WTC11 (cell line): ENCODE results near the gene LRIF1. TPM values are rescaled to one million over a fixed set of nuclear protein-coding genes. Genes with fewer than 3 reads are reported as not detected.

Experiments
- ATAC-seq: fragments of 200-7000 bp; cut with Tn5 transposase; 2 replicates; pipeline ENCODE4 v1.10.0; 2021; ENCODE audit warnings: mild to moderate bottlenecking, moderate library complexity
- CTCF ChIA-PET: fragments of 300-600 bp; sonication (Branson Sonifier 250); formaldehyde crosslinking; loops from one replicate; lab custom pipeline; 2021; ENCODE audit warnings: antibody characterized with exemption; lab: Charles Lee
- POLR2A ChIA-PET: fragments of 350-600 bp; sonication (Branson Sonifier 250); formaldehyde crosslinking; loops from one replicate; lab custom pipeline; 2021; ENCODE audit warnings: antibody characterized with exemption; lab: Charles Lee
- DNase-seq: peaks from one replicate; pipeline ENCODE4 v3.0.0; 2021; ENCODE audit warnings: low spot score
- H3K27ac Mint-ChIP-seq: 2 replicates; pipeline ENCODE4 v1.8.0; 2021; ENCODE audit warnings: mixed read lengths
- H3K27me3 Mint-ChIP-seq: 2 replicates; pipeline ENCODE4 v1.8.0; 2021; ENCODE audit warnings: low read depth, mild to moderate bottlenecking, moderate library complexity, mixed read lengths
- H3K36me3 Mint-ChIP-seq: 2 replicates; pipeline ENCODE4 v1.8.0; 2021; ENCODE audit warnings: mixed read lengths
- H3K4me1 Mint-ChIP-seq: 2 replicates; pipeline ENCODE4 v1.8.0; 2022; ENCODE audit warnings: mixed read lengths
- H3K4me3 Mint-ChIP-seq: 2 replicates; pipeline ENCODE4 v1.8.0; 2021; ENCODE audit warnings: mild to moderate bottlenecking, moderate library complexity, mixed read lengths
- H3K9me3 Mint-ChIP-seq: 2 replicates; pipeline ENCODE4 v1.8.0; 2021; ENCODE audit warnings: mixed read lengths
- ATF2 ChIP-seq: sonication (generic); formaldehyde crosslinking; IDR thresholded peaks from 2 replicates; pipeline ENCODE4 v1.8.1; 2022; ENCODE audit warnings: low read depth, missing genetic modification reagents, borderline replicate concordance
- ATF6 ChIP-seq: sonication (generic); formaldehyde crosslinking; IDR thresholded peaks from 2 replicates; pipeline ENCODE4 v1.8.1; 2023; ENCODE audit warnings: mild to moderate bottlenecking, missing genetic modification reagents
- CREB1 ChIP-seq: sonication (generic); formaldehyde crosslinking; IDR thresholded peaks from 2 replicates; pipeline ENCODE4 v1.8.0; 2023; ENCODE audit warnings: mild to moderate bottlenecking, missing genetic modification reagents
- CREM ChIP-seq: sonication (generic); formaldehyde crosslinking; IDR thresholded peaks from 2 replicates; pipeline ENCODE4 v1.8.1; 2022; ENCODE audit warnings: mild to moderate bottlenecking, missing genetic modification reagents, moderate library complexity
- E2F5 ChIP-seq: sonication (generic); formaldehyde crosslinking; IDR thresholded peaks from 2 replicates; pipeline ENCODE4 v1.8.1; 2022; ENCODE audit warnings: mild to moderate bottlenecking, moderate library complexity, missing genetic modification reagents
- JUN ChIP-seq: sonication (generic); formaldehyde crosslinking; IDR thresholded peaks from 2 replicates; pipeline ENCODE4 v1.8.0; 2023; ENCODE audit warnings: mild to moderate bottlenecking, missing genetic modification reagents
- KAT7 ChIP-seq: sonication (generic); formaldehyde crosslinking; IDR thresholded peaks from 2 replicates; pipeline ENCODE4 v1.8.1; 2023; ENCODE audit warnings: missing genetic modification reagents, mild to moderate bottlenecking, borderline replicate concordance
- MXD4 ChIP-seq: fragments of 250-450 bp; sonication (Bioruptor Pico); IDR thresholded peaks from 2 replicates; pipeline ENCODE4 v1.8.0; 2021; ENCODE audit warnings: mild to moderate bottlenecking, moderate library complexity, borderline replicate concordance
- NFATC4 ChIP-seq: fragments of 250-450 bp; sonication (Bioruptor Pico); IDR thresholded peaks from 2 replicates; pipeline ENCODE4 v1.9.0; 2021; ENCODE audit warnings: mild to moderate bottlenecking
- SMAD4 ChIP-seq: sonication (generic); formaldehyde crosslinking; IDR thresholded peaks from 2 replicates; pipeline ENCODE4 v1.8.0; 2022; ENCODE audit warnings: mild to moderate bottlenecking, missing genetic modification reagents
- TCF7 ChIP-seq: sonication (generic); formaldehyde crosslinking; IDR thresholded peaks from 2 replicates; pipeline ENCODE4 v1.8.0; 2022; ENCODE audit warnings: mild to moderate bottlenecking, low read depth, missing genetic modification reagents, moderate library complexity
- TEAD1 ChIP-seq: sonication (generic); formaldehyde crosslinking; IDR thresholded peaks from 2 replicates; pipeline ENCODE4 v1.8.0; 2022; ENCODE audit warnings: mild to moderate bottlenecking, missing genetic modification reagents
- USF1 ChIP-seq: sonication (generic); formaldehyde crosslinking; IDR thresholded peaks from 2 replicates; pipeline ENCODE4 v1.8.0; 2022; ENCODE audit warnings: mild to moderate bottlenecking, missing genetic modification reagents
- USF2 ChIP-seq: sonication (generic); formaldehyde crosslinking; IDR thresholded peaks from 2 replicates; pipeline ENCODE4 v1.8.1; 2023; ENCODE audit warnings: mild to moderate bottlenecking, missing genetic modification reagents, moderate library complexity
- ZNF232 ChIP-seq: sonication (generic); formaldehyde crosslinking; IDR thresholded peaks from 2 replicates; pipeline ENCODE4 v1.8.0; 2022; ENCODE audit warnings: mild to moderate bottlenecking, missing genetic modification reagents
- ZNF416 ChIP-seq: fragments of 250-450 bp; sonication (Bioruptor Pico); IDR thresholded peaks from 2 replicates; pipeline ENCODE4 v1.9.0; 2021; ENCODE audit warnings: mild to moderate bottlenecking, inconsistent platforms
- ZNF532 ChIP-seq: fragments of 250-450 bp; sonication (Bioruptor Pico); IDR thresholded peaks from 2 replicates; pipeline ENCODE4 v1.9.0; 2021; ENCODE audit warnings: mild to moderate bottlenecking, borderline replicate concordance
- total RNA-seq: library from RNA; stranded (reverse); gene quantifications from 3 replicates; pipeline ENCODE4 v1.2.3, GENCODE V29; 2021

The LRIF1 gene
- total RNA-seq, 1 experiment from 2014 or later, result 17.2 TPM

GRCh38 chr1:110903853-110904500 is 59.7 kb downstream of the LRIF1 start:
- TF ChIP-seq ATF6 (CRISPR knock-in tag) (no peak), MXD4 (CRISPR knock-in tag) (no peak), SMAD4 (CRISPR knock-in tag) (no peak)
- H3K36me3 Mint-ChIP-seq, result no peaks in the 10 kb centered on the region
- H3K27ac Mint-ChIP-seq, result no peak overlapping the region
- POLR2A ChIA-PET, result no interaction called here
- no peaks in the 10 kb centered on the region for H3K27me3 Mint-ChIP-seq
- H3K4me3 Mint-ChIP-seq, result no peak overlapping the region
- H3K9me3 Mint-ChIP-seq, result no peaks in the 10 kb centered on the region
- no peak for ATAC-seq
- H3K4me1 Mint-ChIP-seq, result no peaks in the 10 kb centered on the region
- CTCF ChIA-PET, result no interaction called here
- no peak for DNase-seq

- no peak for TF ChIP-seq USF1 (CRISPR knock-in tag)
- TF ChIP-seq, all 79 proteins: peak for 0
- Mint-ChIP-seq H3K4me3 (no peak overlapping the region), H3K4me1 (no peaks in the 10 kb centered on the region), H3K36me3 (no peaks in the 10 kb centered on the region), H3K9me3 (no peaks in the 10 kb centered on the region), H3K27ac (no peak overlapping the region), H3K27me3 (no peaks in the 10 kb centered on the region)
- ChIA-PET CTCF (interaction anchor here (0.8 kb wide), 1 partner anchor 229 kb away, joined by 3 read pairs; the partner anchor contains the start of gene KCNA3), POLR2A (no interaction called here)
- ATAC-seq (no peak), DNase-seq (no peak)
These were observed 60.8 kb downstream of the LRIF1 start for GRCh38 chr1:110902820-110903463.

- DNase-seq (no peak), ATAC-seq (no peak)
- CTCF ChIA-PET, result no interaction called here
- POLR2A ChIA-PET, result no interaction called here
- Mint-ChIP-seq H3K9me3 (no peaks in the 10 kb centered on the region), H3K27me3 (no peaks in the 10 kb centered on the region), H3K36me3 (no peaks in the 10 kb centered on the region), H3K27ac (no peak overlapping the region), H3K4me3 (no peak overlapping the region), H3K4me1 (no peaks in the 10 kb centered on the region; the same call in 1 of the 2 replicates)
- TF ChIP-seq ZNF416, result no peak
- TF ChIP-seq USF2 (CRISPR knock-in tag), result no peak
- no peak for TF ChIP-seq CREB1 (CRISPR knock-in tag)
- no peak for TF ChIP-seq ZNF232 (CRISPR knock-in tag)
- no peak for TF ChIP-seq TEAD1
- no peak for TF ChIP-seq USF1 (CRISPR knock-in tag)
- TF ChIP-seq KAT7 (CRISPR knock-in tag), result no peak
- no peak for TF ChIP-seq ZNF532
- TF ChIP-seq E2F5 (CRISPR knock-in tag), result no peak
- TF ChIP-seq TCF7, result no peak
- no peak for TF ChIP-seq ATF2 (CRISPR knock-in tag)
- TF ChIP-seq JUN (CRISPR knock-in tag), result no peak
- TF ChIP-seq CREM (CRISPR knock-in tag), result no peak
- no peak for TF ChIP-seq NFATC4
These were observed 64.3 kb downstream of the LRIF1 start for GRCh38 chr1:110899458-110899843.
